OCI-LY3 (cell line): ENCODE data around the gene ARHGAP15.

Experiments
- CTCF ChIP-seq: fragments of 200-600, 300-600 bp; sonication (generic); IDR thresholded peaks from 2 replicates; pipeline ENCODE4 v1.5.1; 2014; ENCODE audit warnings: antibody characterized with exemption, low read length, low read depth
- EZH2phosphoT487 ChIP-seq: fragments of 200-600 bp; shearing (Covaris generic); IDR thresholded peaks from 2 replicates; pipeline ENCODE4 v1.6.1; 2018; ENCODE audit warnings: antibody characterized with exemption, mixed run types, low read depth

GRCh38 chr2:143744114-143744513, 614.9 kb downstream of the ARHGAP15 start:
- TF ChIP-seq CTCF = no peak
- no peak for TF ChIP-seq EZH2phosphoT487
